Mesenchymal stem cell (in vitro differentiated cells and primary cell): ENCODE measurements around the gene GAS7.

Experiments
- DNase-seq: peaks from one replicate; pipeline ENCODE4 v3.0.0-alpha.2; 2013
- H2AFZ ChIP-seq: one replicate; pipeline ENCODE4 v1.6.1; 2013; ENCODE audit warnings: low read depth, mild to moderate bottlenecking, control low read depth, inconsistent platforms, low read length, moderate library complexity
- H2AK5ac ChIP-seq: 2 replicates; pipeline ENCODE4 v1.6.1; 2013; ENCODE audit warnings: low read length, moderate library complexity, mild to moderate bottlenecking, inconsistent platforms; ENCODE audit not compliant: severe bottlenecking
- H2BK120ac ChIP-seq: one replicate; pipeline ENCODE4 v1.6.1; 2013; ENCODE audit warnings: low read depth, mild to moderate bottlenecking, inconsistent platforms, low read length, moderate library complexity
- H2BK12ac ChIP-seq, 2 experiments: one replicate each; pipeline ENCODE4 v1.6.1; 2013; ENCODE audit warnings: inconsistent platforms in 2 of 2, low read length in 2 of 2, mild to moderate bottlenecking in 2 of 2, moderate library complexity in 2 of 2, control low read depth in 1 of 2
- H2BK15ac ChIP-seq: one replicate; pipeline ENCODE4 v1.6.1; 2013; ENCODE audit warnings: mild to moderate bottlenecking, low read depth, inconsistent platforms; ENCODE audit not compliant: poor library complexity, severe bottlenecking
- H2BK5ac ChIP-seq: 2 replicates; pipeline ENCODE4 v1.6.1; 2013; ENCODE audit warnings: low read depth, mild to moderate bottlenecking, low read length, control low read depth, inconsistent platforms; ENCODE audit not compliant: poor library complexity, severe bottlenecking
- H3K14ac ChIP-seq, 2 experiments: one replicate each; pipeline ENCODE4 v1.6.1; 2013; ENCODE audit warnings: inconsistent platforms in 2 of 2, low read length in 2 of 2, control low read depth in 1 of 2, mild to moderate bottlenecking in 1 of 2, moderate library complexity in 1 of 2
- H3K18ac ChIP-seq, 2 experiments: one replicate each; pipeline ENCODE4 v1.6.1; 2013; ENCODE audit warnings: inconsistent platforms in 2 of 2, low read length in 2 of 2, control low read depth in 1 of 2, low read depth in 1 of 2, mild to moderate bottlenecking in 1 of 2
- H3K23ac ChIP-seq, 2 experiments: one replicate each; pipeline ENCODE4 v1.6.1; 2013; ENCODE audit warnings: inconsistent platforms in 2 of 2, low read length in 2 of 2, mild to moderate bottlenecking in 2 of 2, moderate library complexity in 2 of 2, control low read depth in 1 of 2
- H3K27ac ChIP-seq: 2 replicates; pipeline ENCODE4 v1.5.1; 2013; ENCODE audit warnings: mild to moderate bottlenecking, moderate library complexity, low read length, control low read depth, inconsistent platforms; ENCODE audit not compliant: poor library complexity, severe bottlenecking
- H3K27me3 ChIP-seq, 2 experiments: 2 replicates each; pipeline versions ENCODE4 v1.6.1 to v1.7.0; 2013; ENCODE audit warnings: low read length in 2 of 2, mild to moderate bottlenecking in 2 of 2, moderate library complexity in 2 of 2, control low read depth in 1 of 2, inconsistent platforms in 1 of 2; ENCODE audit not compliant: control insufficient read depth in 1 of 2, insufficient read depth in 1 of 2
- H3K36me3 ChIP-seq, 2 experiments: 2 replicates each; pipeline versions ENCODE4 v1.6.1 to v1.7.0; 2013; ENCODE audit warnings: low read length in 2 of 2, control low read depth in 1 of 2, inconsistent platforms in 1 of 2, low read depth in 1 of 2, mild to moderate bottlenecking in 1 of 2; ENCODE audit not compliant: insufficient read depth in 2 of 2, control insufficient read depth in 1 of 2
- H3K4ac ChIP-seq, 2 experiments: one replicate each; pipeline ENCODE4 v1.6.1; 2013; ENCODE audit warnings: inconsistent platforms in 2 of 2, low read length in 2 of 2, mild to moderate bottlenecking in 2 of 2, moderate library complexity in 2 of 2, control low read depth in 1 of 2, low read depth in 1 of 2
- H3K4me1 ChIP-seq: 2 replicates; pipeline ENCODE4 v1.6.1; 2013; ENCODE audit warnings: low read depth, low read length, control low read depth; ENCODE audit not compliant: control insufficient read depth, insufficient read depth
- H3K4me2 ChIP-seq: 2 replicates; pipeline ENCODE4 v1.6.1; 2013; ENCODE audit warnings: low read length, mild to moderate bottlenecking, inconsistent platforms; ENCODE audit not compliant: poor library complexity, severe bottlenecking
- H3K4me3 ChIP-seq, 2 experiments: 2 replicates each; pipeline versions ENCODE4 v1.5.1 to v1.7.0; 2013; ENCODE audit warnings: low read length in 2 of 2, mild to moderate bottlenecking in 2 of 2, control low read depth in 1 of 2, low read depth in 1 of 2; ENCODE audit not compliant: insufficient read depth in 1 of 2
- H3K79me1 ChIP-seq: replicated peaks from 2 replicates; pipeline ENCODE4 v1.6.1; 2013; ENCODE audit warnings: mild to moderate bottlenecking, control low read depth, low read length, inconsistent platforms; ENCODE audit not compliant: poor library complexity, severe bottlenecking
- H3K9ac ChIP-seq: 2 replicates; pipeline ENCODE4 v1.7.0; 2013; ENCODE audit warnings: mild to moderate bottlenecking, low read length, moderate library complexity
- H3K9me3 ChIP-seq: 2 replicates; pipeline ENCODE4 v1.7.0; 2013; ENCODE audit warnings: mild to moderate bottlenecking, low read length; ENCODE audit not compliant: control insufficient read depth
- H4K8ac ChIP-seq: one replicate; pipeline ENCODE4 v1.6.1; 2013; ENCODE audit warnings: inconsistent platforms, mild to moderate bottlenecking, low read length, moderate library complexity
- H4K91ac ChIP-seq: one replicate; pipeline ENCODE4 v1.6.1; 2013; ENCODE audit warnings: mild to moderate bottlenecking, low read length, inconsistent platforms
- WGBS: methylation state at CpG from one replicate; pipeline ENCODE4 v1.1.7; 2013; ENCODE audit warnings: mixed read lengths; 5-methylcytosine and 5-hydroxymethylcytosine counted together

The GAS7 gene

GRCh38 chr17:10156599-10156947 lies 41.8 kb downstream of the GAS7 start:
- no peaks in the 10 kb centered on the region for H3K9me3 ChIP-seq
- no peak for DNase-seq
- no peak overlapping the region for H3K23ac ChIP-seq
- no peak overlapping the region for H2BK5ac ChIP-seq
- H3K27ac ChIP-seq: no peak overlapping the region
- WGBS: 66% methylated on average over 4 of the region's 4 CpGs
- peak overlapping the region; percentile 75 for H4K8ac ChIP-seq
- H3K27me3 ChIP-seq: no peaks in the 10 kb centered on the region
- H3K9ac ChIP-seq: peak overlapping the region; percentile 54
- H2AFZ ChIP-seq: no peak overlapping the region
- H2AK5ac ChIP-seq: no peak overlapping the region
- no peaks in the 10 kb centered on the region for H3K79me1 ChIP-seq
- H3K4me2 ChIP-seq: no peak overlapping the region
- H3K36me3 ChIP-seq: no peaks in the 10 kb centered on the region
- H4K91ac ChIP-seq: peak overlapping the region; percentile 2
- peaks cover 1% of the 10 kb centered on the region for H3K4me1 ChIP-seq
- peak overlapping the region in 1 of 2 experiments; percentile 24 for H3K4me3 ChIP-seq
- H2BK120ac ChIP-seq: peak overlapping the region; percentile 1
- H2BK15ac ChIP-seq: no peak overlapping the region
- no peak overlapping the region for H3K18ac ChIP-seq
- peak overlapping the region in 1 of 2 experiments; percentile 85 for H3K4ac ChIP-seq
- H3K14ac ChIP-seq: peak overlapping the region in 1 of 2 experiments; percentile 30
- peak overlapping the region in 1 of 2 experiments; percentile 96 for H2BK12ac ChIP-seq

DNA sequence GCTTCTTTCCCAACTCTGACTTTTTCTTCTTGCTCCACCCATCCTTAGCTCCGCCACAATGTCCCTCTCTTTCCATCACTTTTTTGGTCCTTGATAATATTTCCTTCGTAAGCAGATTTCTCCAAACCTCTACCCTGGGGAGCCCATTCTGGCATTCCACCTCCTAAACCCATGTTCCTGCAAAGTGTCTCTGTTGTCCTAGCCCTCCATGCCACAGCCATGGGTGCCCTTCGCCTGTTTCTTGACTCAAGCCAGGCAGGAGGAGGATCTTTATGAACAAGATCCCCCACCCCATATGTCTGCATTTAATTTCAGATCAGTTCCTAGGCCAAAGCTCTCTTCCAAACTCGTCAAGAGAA lies 42.4 kb downstream of the GAS7 start:
- H2BK15ac ChIP-seq: no peak overlapping the region
- no peak overlapping the region for H3K14ac ChIP-seq
- peak overlapping the region; percentile 1 for H4K91ac ChIP-seq
- H2BK5ac ChIP-seq: no peak overlapping the region
- H3K4ac ChIP-seq: peak overlapping the region in 1 of 2 experiments; percentile 32
- no peak overlapping the region for H4K8ac ChIP-seq
- H2AK5ac ChIP-seq: no peak overlapping the region
- H3K23ac ChIP-seq: no peak overlapping the region
- no peak overlapping the region for H3K4me3 ChIP-seq
- H3K4me2 ChIP-seq: no peak overlapping the region
- no peak overlapping the region for H3K27ac ChIP-seq
- H3K79me1 ChIP-seq: no peaks in the 10 kb centered on the region
- H3K9ac ChIP-seq: no peak overlapping the region
- no peak overlapping the region for H2AFZ ChIP-seq
- H3K9me3 ChIP-seq: no peaks in the 10 kb centered on the region
- 98% methylated on average over 3 of the region's 4 CpGs for WGBS
- H3K18ac ChIP-seq: peak overlapping the region; percentile 40 to 46
- no peak for DNase-seq
- no peaks in the 10 kb centered on the region for H3K36me3 ChIP-seq
- H2BK120ac ChIP-seq: no peak overlapping the region
- peaks cover 2% of the 10 kb centered on the region for H3K4me1 ChIP-seq
- H2BK12ac ChIP-seq: peak overlapping the region in 1 of 2 experiments; percentile 79
- no peaks in the 10 kb centered on the region for H3K27me3 ChIP-seq

DNA sequence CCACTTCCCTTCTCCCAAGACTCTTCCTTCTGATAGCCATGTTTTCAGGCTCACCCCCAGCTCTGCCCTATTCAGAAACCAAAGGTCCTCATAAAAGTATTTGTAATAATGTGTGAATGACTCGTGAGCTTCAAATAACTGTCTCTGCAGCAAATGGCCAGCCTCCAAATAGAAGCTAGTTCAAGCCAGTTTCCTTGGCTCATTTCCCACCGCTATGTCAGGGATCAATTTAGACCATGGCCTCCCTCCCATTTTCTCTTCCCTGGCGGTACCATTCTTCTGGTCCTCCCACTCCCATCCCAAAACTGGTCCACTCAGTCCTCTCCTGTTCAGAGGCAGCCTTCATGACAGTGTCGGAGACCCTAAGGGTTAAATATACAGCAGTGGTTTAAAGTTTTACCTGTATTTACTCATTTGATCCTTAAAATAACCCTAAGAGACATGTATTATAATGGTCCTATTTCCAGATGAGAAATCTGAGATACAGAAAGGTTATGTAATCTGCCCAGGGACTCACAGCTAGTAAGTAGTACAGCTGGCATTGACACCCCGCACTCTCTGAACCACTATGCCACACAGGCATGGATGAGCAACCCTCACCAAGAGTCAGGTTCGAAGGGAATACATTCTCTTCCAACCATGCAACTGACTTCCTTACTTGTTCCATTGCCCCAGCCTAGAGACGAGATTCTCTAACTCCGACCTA lies 42.9 kb downstream of the GAS7 start:
- no peak overlapping the region for H2BK120ac ChIP-seq
- H2BK12ac ChIP-seq: peak overlapping the region; percentile 79 to 90
- no peaks in the 10 kb centered on the region for H3K9me3 ChIP-seq
- no peak overlapping the region for H3K23ac ChIP-seq
- H2BK15ac ChIP-seq: no peak overlapping the region
- H2BK5ac ChIP-seq: no peak overlapping the region
- no peak overlapping the region for H3K4me2 ChIP-seq
- H3K9ac ChIP-seq: no peak overlapping the region
- H4K8ac ChIP-seq: no peak overlapping the region
- WGBS: 94% methylated on average over 8 of the region's 8 CpGs
- no peak for DNase-seq
- H2AK5ac ChIP-seq: peak overlapping the region; percentile 22
- H3K27me3 ChIP-seq: no peaks in the 10 kb centered on the region
- H4K91ac ChIP-seq: peak overlapping the region; percentile 1
- no peak overlapping the region for H3K4me3 ChIP-seq
- no peaks in the 10 kb centered on the region for H3K36me3 ChIP-seq
- peak overlapping the region; percentile 25 to 46 for H3K18ac ChIP-seq
- peaks cover 2% of the 10 kb centered on the region for H3K4me1 ChIP-seq
- peak overlapping the region in 1 of 2 experiments; percentile 45 for H3K4ac ChIP-seq
- no peak overlapping the region for H3K14ac ChIP-seq
- no peaks in the 10 kb centered on the region for H3K79me1 ChIP-seq
- no peak overlapping the region for H3K27ac ChIP-seq
- no peak overlapping the region for H2AFZ ChIP-seq

DNA sequence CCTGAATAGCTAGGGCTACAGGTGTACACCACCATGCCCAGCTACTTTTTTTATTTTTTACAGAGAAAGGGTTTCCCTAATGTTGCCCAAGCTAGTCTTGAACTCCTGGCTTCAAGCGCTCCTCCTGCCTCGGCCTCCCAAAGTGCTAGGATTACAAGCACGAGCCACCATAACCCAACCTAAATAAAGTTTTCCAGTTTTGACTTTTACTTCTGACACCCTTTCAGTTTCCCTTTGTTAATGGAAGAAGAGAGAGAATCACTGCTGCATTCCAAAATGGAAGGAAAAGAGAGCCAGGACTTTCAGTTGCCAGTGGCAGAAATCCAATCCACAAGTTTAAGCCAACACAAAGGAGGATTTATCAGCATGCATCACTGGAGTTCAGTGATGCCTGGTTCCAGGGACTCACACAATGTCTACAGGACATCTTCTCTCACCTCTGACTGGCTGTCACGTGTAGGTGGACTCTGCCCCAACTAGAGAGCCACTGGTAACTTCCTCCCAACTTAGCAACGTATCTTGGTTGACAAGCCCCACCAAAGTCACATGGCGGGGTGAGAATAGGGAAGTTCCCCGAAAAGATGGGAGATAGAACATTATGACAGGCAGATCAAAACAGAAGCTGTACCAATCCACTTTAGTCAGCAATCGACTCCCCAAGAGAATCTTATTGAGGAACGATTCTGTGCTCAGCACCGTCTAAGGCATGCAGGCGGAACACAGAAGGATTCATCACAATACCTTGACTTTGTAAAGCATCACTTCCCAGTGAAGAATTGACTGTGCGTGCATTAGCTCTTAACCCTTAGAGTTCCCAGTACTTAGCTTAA lies 46.5 kb downstream of the GAS7 start:
- WGBS: 95% methylated on average over 12 of the region's 12 CpGs
- H3K27ac ChIP-seq: no peak overlapping the region
- peak overlapping the region in 1 of 2 experiments; percentile 19 for H3K4me3 ChIP-seq
- no peak for DNase-seq
- no peak overlapping the region for H2BK5ac ChIP-seq
- peaks cover 2% of the 10 kb centered on the region for H3K4me1 ChIP-seq
- no peak overlapping the region for H3K23ac ChIP-seq
- peak overlapping the region in 1 of 2 experiments; percentile 37 for H2BK12ac ChIP-seq
- peak overlapping the region; percentile 55 for H2AK5ac ChIP-seq
- no peaks in the 10 kb centered on the region for H3K79me1 ChIP-seq
- H2BK120ac ChIP-seq: no peak overlapping the region
- no peak overlapping the region for H3K4ac ChIP-seq
- H2BK15ac ChIP-seq: peak overlapping the region; percentile 33
- no peak overlapping the region for H4K91ac ChIP-seq
- no peak overlapping the region for H3K18ac ChIP-seq
- no peaks in the 10 kb centered on the region for H3K27me3 ChIP-seq
- no peak overlapping the region for H2AFZ ChIP-seq
- no peaks in the 10 kb centered on the region for H3K9me3 ChIP-seq
- no peaks in the 10 kb centered on the region for H3K36me3 ChIP-seq
- no peak overlapping the region for H3K4me2 ChIP-seq
- H4K8ac ChIP-seq: no peak overlapping the region
- H3K14ac ChIP-seq: no peak overlapping the region
- H3K9ac ChIP-seq: peak overlapping the region; percentile 10
